Measurements from ENCODE around the gene PKN1. TPM values are rescaled to one million over a fixed set of nuclear protein-coding genes. Genes with fewer than 3 reads are reported as not detected.
A peak's percentile ranks its signal among the peaks of the same experiment; 100 is the strongest.
"Not testable (repeated sequence)": the region's sequence is repeated elsewhere in the genome, so short reads cannot be mapped to it uniquely, and the experiment has no call there.

PKN1 gene
- total and polyA plus RNA-seq, 7 donors, result 40.7 to 136 (median 69.2) TPM

GRCh38 chr19:14402332-14403144 is 30.6 kb upstream of the PKN1 start:
- H3K4me3 ChIP-seq, result no peak overlapping the region
- TF ChIP-seq, protein P1, sequence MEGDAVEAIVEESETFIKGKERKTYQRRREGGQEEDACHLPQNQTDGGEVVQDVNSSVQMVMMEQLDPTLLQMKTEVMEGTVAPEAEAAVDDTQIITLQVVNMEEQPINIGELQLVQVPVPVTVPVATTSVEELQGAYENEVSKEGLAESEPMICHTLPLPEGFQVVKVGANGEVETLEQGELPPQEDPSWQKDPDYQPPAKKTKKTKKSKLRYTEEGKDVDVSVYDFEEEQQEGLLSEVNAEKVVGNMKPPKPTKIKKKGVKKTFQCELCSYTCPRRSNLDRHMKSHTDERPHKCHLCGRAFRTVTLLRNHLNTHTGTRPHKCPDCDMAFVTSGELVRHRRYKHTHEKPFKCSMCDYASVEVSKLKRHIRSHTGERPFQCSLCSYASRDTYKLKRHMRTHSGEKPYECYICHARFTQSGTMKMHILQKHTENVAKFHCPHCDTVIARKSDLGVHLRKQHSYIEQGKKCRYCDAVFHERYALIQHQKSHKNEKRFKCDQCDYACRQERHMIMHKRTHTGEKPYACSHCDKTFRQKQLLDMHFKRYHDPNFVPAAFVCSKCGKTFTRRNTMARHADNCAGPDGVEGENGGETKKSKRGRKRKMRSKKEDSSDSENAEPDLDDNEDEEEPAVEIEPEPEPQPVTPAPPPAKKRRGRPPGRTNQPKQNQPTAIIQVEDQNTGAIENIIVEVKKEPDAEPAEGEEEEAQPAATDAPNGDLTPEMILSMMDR (IDR thresholded peaks at IDR 0.05), result no peak
- intact Hi-C loops (cut with DNase I), result no loop called here
- WGBS, 3 donors, result 76 to 79% (median 79%) methylated on average over 26 of the region's 26 CpGs
- H3K9me3 ChIP-seq, result no peaks in the 10 kb centered on the region
- ATAC-seq (peak in 1 of 4 donors; percentile 18), DNase-seq (peak; percentile 76 to 82)
- H3K36me3 ChIP-seq (ENCODE audit: insufficient read depth in 1 of 2, low read depth in 1 of 2), result peaks cover 0 to 92% of the 10 kb centered on the region in 2 donors
- H3K4me1 ChIP-seq, result peaks cover 6% of the 10 kb centered on the region
- H3K27ac ChIP-seq, result no peak overlapping the region
- H3K27me3 ChIP-seq (ENCODE audit: insufficient read depth in 3 of 3, low read length in 2 of 3), result no peaks in the 10 kb centered on the region

GRCh38 chr19:14403145-14403930 is 29.8 kb upstream of the PKN1 start:
- H3K27me3 ChIP-seq (ENCODE audit: insufficient read depth in 3 of 3, low read length in 2 of 3); H3K9me3 ChIP-seq; H3K4me3 ChIP-seq; H3K4me1 ChIP-seq; DNase-seq; intact Hi-C loops (cut with DNase I); H3K27ac ChIP-seq; ATAC-seq: not testable (repeated sequence)
- 95 to 96% (median 95%) methylated on average over 15 of the region's 15 CpGs for WGBS, 3 donors
- peaks cover 0 to 94% of the 10 kb centered on the region in 2 donors for H3K36me3 ChIP-seq (ENCODE audit: insufficient read depth in 1 of 2, low read depth in 1 of 2)

DNA sequence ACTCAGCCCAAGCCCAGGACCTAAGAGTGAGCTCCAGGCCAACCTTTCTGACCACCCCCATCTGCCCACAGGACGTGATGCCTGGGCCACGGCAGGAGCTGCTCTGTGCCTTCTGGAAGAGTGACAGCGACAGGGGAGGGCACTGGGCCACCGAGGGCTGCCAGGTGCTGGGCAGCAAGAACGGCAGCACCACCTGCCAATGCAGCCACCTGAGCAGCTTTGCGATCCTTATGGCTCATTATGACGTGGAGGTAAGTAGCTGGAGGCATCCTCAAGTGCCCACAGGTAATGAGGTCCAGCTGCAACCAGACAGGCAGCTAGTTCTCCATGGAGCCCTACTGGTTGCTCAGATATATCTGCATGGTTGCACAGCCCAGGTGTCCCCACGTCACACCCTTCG is 28.8 kb upstream of the PKN1 start:
- Histone ChIP-seq H3K27me3 (ENCODE audit: insufficient read depth in 3 of 3, low read length in 2 of 3) (no peaks in the 10 kb centered on the region), H3K36me3 (ENCODE audit: insufficient read depth in 1 of 2, low read depth in 1 of 2) (peaks cover 0 to 95% of the 10 kb centered on the region in 2 donors), H3K27ac (no peak overlapping the region), H3K4me1 (peaks cover 6% of the 10 kb centered on the region), H3K4me3 (no peak overlapping the region), H3K9me3 (no peaks in the 10 kb centered on the region)
- TF ChIP-seq, protein P1 (IDR thresholded peaks at IDR 0.05), result no peak
- 49 to 62% (median 59%) methylated on average over 9 of the region's 9 CpGs for WGBS, 3 donors
- DNase-seq (no peak), ATAC-seq (no peak)
- intact Hi-C loops (cut with DNase I), result no loop called here

DNA sequence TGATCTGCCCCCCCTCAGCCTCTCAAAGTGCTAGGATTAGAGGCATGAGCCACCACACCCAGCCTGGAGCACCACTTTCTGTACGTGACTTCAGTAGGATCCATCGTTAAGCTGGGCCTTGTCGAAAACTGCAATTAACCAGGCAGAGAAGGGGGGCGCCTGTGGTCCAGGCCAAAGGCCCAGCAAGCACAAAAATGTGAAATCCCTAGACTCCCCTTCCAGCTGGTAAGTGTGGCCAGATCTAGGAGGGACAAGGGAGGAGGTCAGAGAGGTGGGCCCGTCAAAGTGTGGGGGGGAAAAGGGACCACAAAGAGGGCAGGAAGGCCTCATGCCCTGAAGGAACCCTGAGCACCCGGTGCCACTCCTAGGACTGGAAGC is 27.7 kb upstream of the PKN1 start:
- ATAC-seq (no peak), DNase-seq (no peak)
- H3K27ac ChIP-seq, result peak overlapping the region; percentile 66
- H3K4me3 ChIP-seq, result no peak overlapping the region
- 84% methylated on average over 6 of the region's 6 CpGs for WGBS, 3 donors
- no peaks in the 10 kb centered on the region for H3K27me3 ChIP-seq (ENCODE audit: insufficient read depth in 3 of 3, low read length in 2 of 3)
- H3K4me1 ChIP-seq, result peaks cover 6% of the 10 kb centered on the region
- peaks cover 4 to 96% of the 10 kb centered on the region in 2 donors for H3K36me3 ChIP-seq (ENCODE audit: insufficient read depth in 1 of 2, low read depth in 1 of 2)
- TF ChIP-seq, protein P1 (IDR thresholded peaks at IDR 0.05), result no peak
- intact Hi-C loops (cut with DNase I), result loop anchor here in 1 of 2 donors (5.0 kb wide), 2 partner anchors 43 to 263 kb away; no protein-coding TSS in a partner anchor
- no peaks in the 10 kb centered on the region for H3K9me3 ChIP-seq
